ENCODE data around the gene FBXL15.

FBXL15 gene

DNA sequence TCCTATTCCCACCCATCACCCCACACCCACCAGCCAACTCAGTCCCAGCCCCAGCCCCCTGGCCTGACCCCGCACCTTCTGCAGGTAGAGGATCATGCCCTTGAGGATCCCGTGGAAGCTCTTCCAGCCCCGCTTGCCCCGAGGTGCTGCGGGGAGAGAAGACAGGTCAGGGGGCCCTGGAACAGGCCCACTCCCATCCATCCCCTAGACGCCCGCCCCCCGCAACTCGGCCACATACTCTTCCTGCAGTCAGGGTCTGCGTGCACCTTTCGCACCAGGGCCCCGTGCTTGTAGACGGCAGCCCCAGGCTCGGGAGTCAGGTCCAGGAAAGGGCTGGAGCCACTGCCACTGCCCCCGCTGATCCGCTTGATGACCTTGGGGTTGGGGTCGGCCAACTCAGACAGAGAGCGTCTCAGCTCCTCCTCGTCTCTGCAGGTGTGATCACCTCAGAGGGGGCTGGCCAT is 15.5 kb upstream of the FBXL15 start:
- Histone ChIP-seq H3K9me3 (ENCODE audit: control insufficient read depth in 2 of 2, low read length in 2 of 2) (no peaks in the 10 kb centered on the region), H3K36me3 (ENCODE audit: control insufficient read depth in 2 of 2, insufficient read depth in 2 of 2, low read length in 2 of 2) (peaks cover 17 to 30% of the 10 kb centered on the region in 2 donors), H3K4me1 (ENCODE audit: control insufficient read depth, insufficient read depth, low read length) (peaks cover 79% of the 10 kb centered on the region), H3K27ac (ENCODE audit: low read length) (peak overlapping the region; percentile 100), H3K9ac (ENCODE audit: low read length in 2 of 2) (peak overlapping the region in 1 of 2 donors; percentile 100), H3K4me3 (ENCODE audit: low read length in 2 of 2) (peak overlapping the region in 1 of 2 donors; percentile 1), H3K27me3 (ENCODE audit: control insufficient read depth in 1 of 2, insufficient read depth in 2 of 2, low read length in 2 of 2) (peaks cover 3 to 8% of the 10 kb centered on the region in 2 donors)

DNA sequence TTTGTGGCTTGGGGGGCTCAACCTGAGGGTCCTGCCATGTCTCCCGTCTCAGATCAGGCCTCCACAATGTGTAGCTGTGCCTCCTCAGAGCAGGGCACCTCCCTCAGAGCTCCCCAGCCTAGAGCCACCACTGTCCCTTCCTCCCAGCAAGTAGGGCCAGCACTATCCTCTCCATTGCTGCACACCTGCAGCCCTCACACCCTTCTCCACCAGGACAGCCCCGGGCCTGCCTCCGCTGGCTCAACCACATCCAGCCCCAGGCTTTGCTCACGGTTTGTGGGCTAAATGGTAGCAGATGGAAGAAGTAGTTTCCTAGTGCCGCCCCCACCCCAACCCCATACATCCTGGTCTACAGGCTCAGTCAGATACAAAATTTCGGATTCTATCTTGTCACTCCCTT is 15.0 kb upstream of the FBXL15 start:
- peaks cover 79% of the 10 kb centered on the region for H3K4me1 ChIP-seq (ENCODE audit: control insufficient read depth, insufficient read depth, low read length)
- peaks cover 3 to 9% of the 10 kb centered on the region in 2 donors for H3K27me3 ChIP-seq (ENCODE audit: control insufficient read depth in 1 of 2, insufficient read depth in 2 of 2, low read length in 2 of 2)
- peaks cover 12 to 27% of the 10 kb centered on the region in 2 donors for H3K36me3 ChIP-seq (ENCODE audit: control insufficient read depth in 2 of 2, insufficient read depth in 2 of 2, low read length in 2 of 2)
- peak overlapping the region; percentile 66 to 100 for H3K9ac ChIP-seq (ENCODE audit: low read length in 2 of 2)
- peak overlapping the region; percentile 1 to 22 for H3K4me3 ChIP-seq (ENCODE audit: low read length in 2 of 2)
- H3K27ac ChIP-seq (ENCODE audit: low read length): peak overlapping the region; percentile 100
- H3K9me3 ChIP-seq (ENCODE audit: control insufficient read depth in 2 of 2, low read length in 2 of 2): no peaks in the 10 kb centered on the region

DNA sequence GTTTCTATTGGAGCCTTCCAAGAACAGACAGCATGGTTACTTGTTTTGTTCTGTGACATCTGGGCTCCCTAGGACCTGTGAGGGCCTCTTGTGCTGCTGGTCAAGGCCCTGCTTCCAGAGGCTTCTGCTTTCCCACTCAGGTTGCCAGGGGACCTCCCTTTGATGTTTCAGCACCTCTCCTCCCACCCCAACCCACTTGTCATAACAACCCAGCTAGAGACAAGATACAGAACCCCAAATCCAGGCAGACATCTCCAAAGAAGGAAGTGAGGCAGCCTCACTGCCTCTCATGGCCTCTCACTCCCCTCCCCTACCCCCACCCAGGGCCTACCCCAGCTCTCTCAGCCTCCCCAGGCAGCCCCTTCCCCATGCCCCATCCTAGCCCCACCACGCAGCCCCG is 13.8 kb upstream of the FBXL15 start:
- peak overlapping the region; percentile 27 to 82 for H3K4me3 ChIP-seq (ENCODE audit: low read length in 2 of 2)
- peaks cover 3 to 17% of the 10 kb centered on the region in 2 donors for H3K27me3 ChIP-seq (ENCODE audit: control insufficient read depth in 1 of 2, insufficient read depth in 2 of 2, low read length in 2 of 2)
- H3K4me1 ChIP-seq (ENCODE audit: control insufficient read depth, insufficient read depth, low read length): peaks cover 73% of the 10 kb centered on the region
- peak overlapping the region; percentile 98 to 100 for H3K9ac ChIP-seq (ENCODE audit: low read length in 2 of 2)
- no peaks in the 10 kb centered on the region for H3K9me3 ChIP-seq (ENCODE audit: control insufficient read depth in 2 of 2, low read length in 2 of 2)
- peaks cover 6 to 19% of the 10 kb centered on the region in 2 donors for H3K36me3 ChIP-seq (ENCODE audit: control insufficient read depth in 2 of 2, insufficient read depth in 2 of 2, low read length in 2 of 2)
- H3K27ac ChIP-seq (ENCODE audit: low read length): peak overlapping the region; percentile 100

DNA sequence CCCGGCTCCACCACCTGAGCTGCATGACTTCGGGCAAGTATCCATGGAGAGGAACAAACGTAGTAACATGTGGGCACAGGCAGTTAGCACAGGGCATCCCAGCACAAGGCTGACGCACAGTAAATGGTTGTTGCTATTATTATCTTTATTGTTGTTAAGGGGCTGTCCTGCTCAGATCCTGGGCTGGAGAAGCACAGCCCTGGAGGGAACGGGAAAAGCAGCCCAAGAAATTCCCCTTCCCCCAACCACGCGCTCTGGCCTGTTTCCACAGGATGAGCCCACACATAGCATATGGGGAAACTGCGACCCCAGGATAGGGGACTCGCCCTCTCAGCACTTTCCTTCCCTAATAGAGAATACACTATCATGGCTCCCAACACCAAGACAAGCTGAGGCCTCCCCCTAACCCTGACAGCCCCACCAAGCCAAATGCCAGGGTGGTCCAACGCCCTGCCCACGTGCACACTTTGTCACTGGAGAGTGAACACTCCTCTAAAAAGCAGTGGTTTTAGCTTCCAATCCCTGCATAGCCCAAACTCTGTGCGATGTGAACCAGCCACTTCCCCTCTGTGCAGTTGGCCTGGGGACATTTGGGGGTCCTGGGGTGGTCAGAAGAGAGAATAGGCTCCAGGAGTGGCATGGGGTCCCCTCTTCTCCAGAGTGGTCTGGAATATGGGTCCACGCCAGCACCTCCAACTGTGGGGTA is 13.1 kb upstream of the FBXL15 start:
- H3K27ac ChIP-seq (ENCODE audit: low read length): peak overlapping the region; percentile 100
- peaks cover 8 to 21% of the 10 kb centered on the region in 2 donors for H3K27me3 ChIP-seq (ENCODE audit: control insufficient read depth in 1 of 2, insufficient read depth in 2 of 2, low read length in 2 of 2)
- H3K36me3 ChIP-seq (ENCODE audit: control insufficient read depth in 2 of 2, insufficient read depth in 2 of 2, low read length in 2 of 2): peaks cover 6 to 12% of the 10 kb centered on the region in 2 donors
- peak overlapping the region; percentile 79 to 82 for H3K4me3 ChIP-seq (ENCODE audit: low read length in 2 of 2)
- peak overlapping the region; percentile 98 to 100 for H3K9ac ChIP-seq (ENCODE audit: low read length in 2 of 2)
- H3K4me1 ChIP-seq (ENCODE audit: control insufficient read depth, insufficient read depth, low read length): peaks cover 66% of the 10 kb centered on the region
- no peaks in the 10 kb centered on the region for H3K9me3 ChIP-seq (ENCODE audit: control insufficient read depth in 2 of 2, low read length in 2 of 2)

DNA sequence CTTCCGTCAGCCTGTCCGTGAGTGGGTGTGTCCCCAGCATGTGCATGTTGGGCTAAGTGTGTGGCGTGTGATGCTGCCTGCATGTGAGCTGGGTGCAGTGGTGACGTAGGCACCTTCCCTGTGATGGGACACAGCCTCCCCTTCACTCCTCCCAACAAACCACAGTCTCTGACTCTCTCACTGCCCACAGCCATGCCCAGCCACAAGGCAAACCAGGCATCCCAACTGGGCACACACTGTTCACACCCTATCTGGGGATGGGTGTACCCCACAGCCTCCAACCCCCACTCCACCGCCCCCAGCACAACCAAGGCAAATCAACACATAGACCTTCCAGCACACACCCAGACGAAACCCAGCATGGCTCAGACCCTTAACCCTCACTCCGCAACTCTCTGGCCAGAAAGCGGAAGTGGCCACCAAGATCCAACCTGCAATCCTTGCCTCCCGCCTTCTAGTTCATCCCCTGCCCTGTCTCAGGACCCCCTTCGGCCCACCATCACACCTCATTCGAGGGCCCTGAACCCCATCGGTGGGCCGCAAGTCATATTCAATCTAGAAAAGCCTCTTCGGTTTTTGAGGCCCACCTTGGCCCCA is 12.4 kb upstream of the FBXL15 start:
- Histone ChIP-seq H3K27ac (ENCODE audit: low read length) (peak overlapping the region; percentile 100), H3K4me3 (ENCODE audit: low read length in 2 of 2) (peak overlapping the region; percentile 79 to 82), H3K36me3 (ENCODE audit: control insufficient read depth in 2 of 2, insufficient read depth in 2 of 2, low read length in 2 of 2) (peaks cover 6 to 10% of the 10 kb centered on the region in 2 donors), H3K9me3 (ENCODE audit: control insufficient read depth in 2 of 2, low read length in 2 of 2) (no peaks in the 10 kb centered on the region), H3K9ac (ENCODE audit: low read length in 2 of 2) (peak overlapping the region; percentile 98 to 100), H3K4me1 (ENCODE audit: control insufficient read depth, insufficient read depth, low read length) (peaks cover 59% of the 10 kb centered on the region), H3K27me3 (ENCODE audit: control insufficient read depth in 1 of 2, insufficient read depth in 2 of 2, low read length in 2 of 2) (peaks cover 13 to 22% of the 10 kb centered on the region in 2 donors)

DNA sequence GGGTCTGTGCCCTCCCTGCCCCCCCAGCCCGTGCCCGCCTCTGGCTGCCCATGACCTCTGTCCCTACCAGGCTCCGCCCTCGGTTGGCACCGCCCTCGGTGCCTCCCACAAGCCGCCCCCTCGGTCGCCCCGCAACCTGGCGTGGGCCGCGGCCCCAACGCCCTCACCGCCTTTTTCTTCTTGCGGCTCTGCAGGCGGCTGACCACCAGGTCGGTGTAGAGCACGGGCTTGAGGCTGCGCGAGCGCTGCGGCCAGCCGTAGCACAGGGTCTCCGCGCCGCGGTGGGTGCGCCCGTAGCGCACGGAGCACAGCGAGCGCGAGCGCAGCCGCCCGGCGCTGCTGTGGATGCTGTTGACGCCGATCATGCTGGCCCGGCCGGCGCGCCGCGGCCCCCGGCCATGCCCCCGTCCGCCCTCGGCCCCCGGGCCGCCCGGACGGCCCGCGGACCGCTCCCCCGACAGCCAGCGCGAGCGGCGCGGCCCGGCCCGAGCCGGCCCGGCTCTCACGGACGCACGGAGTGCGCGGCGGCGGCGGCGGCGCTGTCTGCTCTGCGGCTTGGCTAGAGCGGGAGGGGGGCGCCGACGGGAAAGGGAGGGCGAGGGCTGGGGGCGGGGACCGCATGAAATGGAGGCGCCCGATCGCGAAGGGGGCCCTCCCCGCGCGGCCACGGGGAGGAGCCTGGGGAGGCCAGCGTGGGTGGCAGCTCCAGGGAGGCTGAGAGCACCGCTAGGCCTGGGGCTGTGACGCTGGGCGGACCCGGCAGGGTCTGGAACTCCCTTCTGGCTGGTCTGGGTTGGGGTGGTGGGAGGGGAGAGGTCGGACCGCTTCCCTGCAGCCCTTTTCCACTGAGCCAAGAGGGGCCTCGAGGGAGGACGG is 11.7 kb upstream of the FBXL15 start:
- Histone ChIP-seq H3K27ac (ENCODE audit: low read length) (peak overlapping the region; percentile 100), H3K9me3 (ENCODE audit: control insufficient read depth in 2 of 2, low read length in 2 of 2) (no peaks in the 10 kb centered on the region), H3K9ac (ENCODE audit: low read length in 2 of 2) (peak overlapping the region; percentile 98 to 100), H3K4me1 (ENCODE audit: control insufficient read depth, insufficient read depth, low read length) (peaks cover 53% of the 10 kb centered on the region), H3K36me3 (ENCODE audit: control insufficient read depth in 2 of 2, insufficient read depth in 2 of 2, low read length in 2 of 2) (peaks cover 0 to 4% of the 10 kb centered on the region in 2 donors), H3K27me3 (ENCODE audit: control insufficient read depth in 1 of 2, insufficient read depth in 2 of 2, low read length in 2 of 2) (peaks cover 13 to 24% of the 10 kb centered on the region in 2 donors), H3K4me3 (ENCODE audit: low read length in 2 of 2) (peak overlapping the region; percentile 79 to 82)

DNA sequence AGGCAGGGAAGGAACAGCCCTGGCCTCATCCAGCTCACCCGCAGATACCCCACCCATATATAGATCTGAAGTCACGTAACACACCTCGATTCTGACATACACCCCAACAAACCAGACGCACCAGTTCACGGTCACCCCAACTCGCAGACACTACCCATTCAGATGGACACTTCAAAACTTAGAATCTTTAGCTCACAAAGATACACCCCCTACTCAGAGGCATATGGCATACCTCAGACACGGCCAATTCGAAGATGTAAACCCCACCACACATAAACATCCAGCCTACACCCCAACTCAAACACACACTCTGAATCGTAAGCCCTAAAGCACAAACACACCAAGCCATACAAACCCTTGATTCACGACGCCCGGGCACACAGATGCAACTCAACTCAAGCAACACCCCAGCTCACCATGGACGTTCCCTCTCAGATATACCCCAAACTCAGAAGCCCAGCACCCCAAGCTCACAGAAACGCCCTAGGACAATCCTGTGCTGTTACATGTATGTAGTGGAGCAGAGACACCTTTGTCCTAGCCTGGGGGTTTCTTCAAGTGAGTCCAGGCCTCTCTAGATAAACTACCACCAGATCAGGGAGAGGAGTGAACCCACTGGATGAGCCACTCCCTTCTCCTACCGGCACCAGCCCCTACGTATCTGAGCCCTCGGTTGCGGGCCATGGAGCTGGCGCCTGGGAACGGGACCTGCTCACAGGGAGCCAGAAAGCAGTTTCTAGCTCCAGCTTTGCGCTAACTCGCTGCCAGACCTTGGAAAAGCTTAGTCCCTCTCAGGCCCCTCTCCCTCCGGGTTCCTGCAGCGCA is 10.8 kb upstream of the FBXL15 start:
- Histone ChIP-seq H3K9ac (ENCODE audit: low read length in 2 of 2) (peak overlapping the region; percentile 78 to 92), H3K4me3 (ENCODE audit: low read length in 2 of 2) (peak overlapping the region; percentile 42 to 82), H3K4me1 (ENCODE audit: control insufficient read depth, insufficient read depth, low read length) (peaks cover 46% of the 10 kb centered on the region), H3K9me3 (ENCODE audit: control insufficient read depth in 2 of 2, low read length in 2 of 2) (no peaks in the 10 kb centered on the region), H3K36me3 (ENCODE audit: control insufficient read depth in 2 of 2, insufficient read depth in 2 of 2, low read length in 2 of 2) (no peaks in the 10 kb centered on the region), H3K27ac (ENCODE audit: low read length) (peak overlapping the region; percentile 99), H3K27me3 (ENCODE audit: control insufficient read depth in 1 of 2, insufficient read depth in 2 of 2, low read length in 2 of 2) (peaks cover 13 to 31% of the 10 kb centered on the region in 2 donors)

DNA sequence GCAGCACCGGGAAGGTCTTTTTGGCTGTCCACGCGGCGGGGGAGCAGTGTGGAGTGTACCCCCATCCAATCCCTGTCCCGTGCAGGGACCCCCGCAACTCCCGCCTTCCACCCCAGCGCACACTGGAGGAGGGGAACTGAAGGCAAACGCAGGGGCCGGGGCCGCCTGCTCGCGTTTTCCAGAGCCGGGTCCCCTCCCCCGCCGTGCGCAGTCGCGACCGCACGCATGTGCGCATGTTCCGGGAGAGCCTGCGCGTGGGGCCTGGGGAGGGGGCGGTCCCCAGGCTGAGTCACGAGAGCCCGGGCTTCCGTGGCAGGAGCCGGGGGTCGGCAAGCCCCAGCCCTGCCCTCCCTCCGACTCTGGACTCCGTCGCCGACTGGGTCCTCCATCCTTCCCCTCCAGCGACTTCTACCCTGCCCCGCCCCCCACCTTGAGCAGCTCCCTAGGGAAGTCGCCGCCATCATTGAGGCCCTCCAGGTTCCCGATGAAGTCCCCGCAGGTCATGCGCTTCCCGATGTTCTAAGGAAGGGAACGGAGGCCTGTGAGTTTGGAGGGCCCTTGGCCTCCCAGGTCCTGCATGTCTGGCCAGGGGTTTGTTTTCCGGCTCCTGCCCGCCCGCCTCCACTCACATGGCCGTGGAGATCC is 10.1 kb upstream of the FBXL15 start:
- Histone ChIP-seq H3K36me3 (ENCODE audit: control insufficient read depth in 2 of 2, insufficient read depth in 2 of 2, low read length in 2 of 2) (no peaks in the 10 kb centered on the region), H3K9me3 (ENCODE audit: control insufficient read depth in 2 of 2, low read length in 2 of 2) (no peaks in the 10 kb centered on the region), H3K4me3 (ENCODE audit: low read length in 2 of 2) (peak overlapping the region; percentile 42 to 82), H3K27ac (ENCODE audit: low read length) (peak overlapping the region; percentile 99), H3K9ac (ENCODE audit: low read length in 2 of 2) (peak overlapping the region; percentile 78 to 92), H3K4me1 (ENCODE audit: control insufficient read depth, insufficient read depth, low read length) (peaks cover 38% of the 10 kb centered on the region), H3K27me3 (ENCODE audit: control insufficient read depth in 1 of 2, insufficient read depth in 2 of 2, low read length in 2 of 2) (peaks cover 16 to 36% of the 10 kb centered on the region in 2 donors)

DNA sequence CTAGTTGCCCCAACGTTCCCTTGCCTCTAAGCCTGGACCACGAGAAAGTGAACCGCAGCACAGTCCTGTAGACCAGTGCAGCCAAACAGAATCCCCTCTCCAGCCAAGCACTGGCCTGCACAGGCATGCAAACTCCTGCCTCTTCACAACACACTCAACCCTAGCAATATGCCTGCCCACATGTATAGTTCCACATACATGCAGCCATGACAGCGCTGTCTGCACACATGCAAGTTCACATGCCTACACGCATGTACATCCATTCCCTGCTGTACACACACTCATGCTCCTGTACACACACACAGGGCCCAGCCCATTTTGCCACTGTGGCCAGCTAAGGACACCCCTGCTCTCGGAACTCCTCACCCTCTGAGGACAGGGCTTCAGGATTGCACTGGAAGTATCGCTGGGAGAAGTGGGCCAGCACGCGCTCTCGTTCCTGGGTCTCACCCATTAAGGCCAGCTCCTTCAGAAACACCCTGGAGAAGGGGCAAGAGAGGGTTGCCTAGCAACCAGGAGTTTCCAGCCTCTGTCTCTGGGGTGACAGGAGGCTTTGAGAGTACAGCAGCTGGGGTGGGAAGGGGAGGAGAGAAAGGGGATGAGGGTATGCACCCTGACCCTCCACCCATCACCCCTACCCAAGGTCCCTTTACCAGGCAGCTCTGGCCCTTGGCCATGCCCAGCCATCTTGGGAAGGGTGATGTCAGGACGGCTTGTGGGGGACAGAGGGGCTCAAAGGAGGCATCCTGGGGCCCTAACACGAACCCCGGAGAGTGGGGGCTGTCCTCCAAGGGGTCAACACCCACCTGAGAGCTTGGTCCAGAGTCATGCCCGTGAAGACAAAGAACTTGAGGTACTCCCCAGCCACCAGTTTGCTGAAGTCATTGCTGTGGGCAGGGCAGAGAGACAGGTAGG is 9.0 kb upstream of the FBXL15 start:
- no peak overlapping the region for H3K9ac ChIP-seq (ENCODE audit: low read length in 2 of 2)
- peaks cover 29% of the 10 kb centered on the region for H3K4me1 ChIP-seq (ENCODE audit: control insufficient read depth, insufficient read depth, low read length)
- H3K27me3 ChIP-seq (ENCODE audit: control insufficient read depth in 1 of 2, insufficient read depth in 2 of 2, low read length in 2 of 2): peaks cover 23 to 44% of the 10 kb centered on the region in 2 donors
- H3K9me3 ChIP-seq (ENCODE audit: control insufficient read depth in 2 of 2, low read length in 2 of 2): no peaks in the 10 kb centered on the region
- H3K4me3 ChIP-seq (ENCODE audit: low read length in 2 of 2): no peak overlapping the region
- peak overlapping the region; percentile 99 for H3K27ac ChIP-seq (ENCODE audit: low read length)
- H3K36me3 ChIP-seq (ENCODE audit: control insufficient read depth in 2 of 2, insufficient read depth in 2 of 2, low read length in 2 of 2): no peaks in the 10 kb centered on the region
